ENCODE results near the gene LRIG2. TPM values are rescaled to one million over a fixed set of nuclear protein-coding genes. Genes with fewer than 3 reads are reported as not detected.

The LRIG2 gene
- total and polyA plus RNA-seq, 9 of the 15 experiments (the other 6 are each of a cell fraction or from before 2014, with no cell fraction given), result 1.8 to 28.1 (median 11.5) TPM

DNA sequence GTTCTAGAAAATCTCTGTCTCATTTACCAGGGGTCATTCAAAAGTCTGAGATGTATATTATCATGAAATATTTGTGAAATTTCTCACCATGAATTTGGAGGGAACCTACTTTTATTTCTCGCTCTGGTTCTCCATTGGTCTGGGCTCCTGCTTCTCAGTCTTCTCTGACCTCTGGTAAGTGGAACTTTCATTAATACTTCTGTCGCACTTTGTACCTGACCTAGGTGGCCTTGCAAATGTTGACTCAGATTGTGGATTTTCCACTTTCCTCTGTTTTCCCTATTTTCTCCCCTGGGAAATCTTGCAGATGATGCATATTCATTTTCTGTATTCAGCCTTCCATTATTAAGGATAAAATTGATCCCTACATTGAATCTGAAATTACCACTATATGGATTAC, 53.2 kb downstream of the LRIG2 start (continued):
- TF ChIP-seq, protein P1, sequence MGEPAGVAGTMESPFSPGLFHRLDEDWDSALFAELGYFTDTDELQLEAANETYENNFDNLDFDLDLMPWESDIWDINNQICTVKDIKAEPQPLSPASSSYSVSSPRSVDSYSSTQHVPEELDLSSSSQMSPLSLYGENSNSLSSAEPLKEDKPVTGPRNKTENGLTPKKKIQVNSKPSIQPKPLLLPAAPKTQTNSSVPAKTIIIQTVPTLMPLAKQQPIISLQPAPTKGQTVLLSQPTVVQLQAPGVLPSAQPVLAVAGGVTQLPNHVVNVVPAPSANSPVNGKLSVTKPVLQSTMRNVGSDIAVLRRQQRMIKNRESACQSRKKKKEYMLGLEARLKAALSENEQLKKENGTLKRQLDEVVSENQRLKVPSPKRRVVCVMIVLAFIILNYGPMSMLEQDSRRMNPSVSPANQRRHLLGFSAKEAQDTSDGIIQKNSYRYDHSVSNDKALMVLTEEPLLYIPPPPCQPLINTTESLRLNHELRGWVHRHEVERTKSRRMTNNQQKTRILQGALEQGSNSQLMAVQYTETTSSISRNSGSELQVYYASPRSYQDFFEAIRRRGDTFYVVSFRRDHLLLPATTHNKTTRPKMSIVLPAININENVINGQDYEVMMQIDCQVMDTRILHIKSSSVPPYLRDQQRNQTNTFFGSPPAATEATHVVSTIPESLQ (CRISPR knock-in tag; IDR thresholded peaks at IDR 0.05), result no peak
- TF ChIP-seq SPI1 (IDR thresholded peaks at IDR 0.05; ENCODE audit: borderline replicate concordance, low read depth, low read length) (no peak), FOSL1 (tag; conservative IDR thresholded peaks at IDR 0.05) (no peak), CBFA2T2 (conservative IDR thresholded peaks at IDR 0.05) (no peak), SUPT5H (IDR thresholded peaks at IDR 0.05) (no peak), NCOA4 (IDR thresholded peaks at IDR 0.05; ENCODE audit: partially characterized antibody) (no peak), SRSF1 (IDR thresholded peaks at IDR 0.05; ENCODE audit: low read depth, low read length) (no peak)
- TF ChIP-seq, protein P2, sequence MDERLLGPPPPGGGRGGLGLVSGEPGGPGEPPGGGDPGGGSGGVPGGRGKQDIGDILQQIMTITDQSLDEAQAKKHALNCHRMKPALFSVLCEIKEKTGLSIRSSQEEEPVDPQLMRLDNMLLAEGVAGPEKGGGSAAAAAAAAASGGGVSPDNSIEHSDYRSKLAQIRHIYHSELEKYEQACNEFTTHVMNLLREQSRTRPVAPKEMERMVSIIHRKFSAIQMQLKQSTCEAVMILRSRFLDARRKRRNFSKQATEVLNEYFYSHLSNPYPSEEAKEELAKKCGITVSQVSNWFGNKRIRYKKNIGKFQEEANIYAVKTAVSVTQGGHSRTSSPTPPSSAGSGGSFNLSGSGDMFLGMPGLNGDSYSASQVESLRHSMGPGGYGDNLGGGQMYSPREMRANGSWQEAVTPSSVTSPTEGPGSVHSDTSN (CRISPR knock-in tag; IDR thresholded peaks at IDR 0.05; ENCODE audit: low read depth), result no peak
- TF ChIP-seq, protein P2 (tag; conservative IDR thresholded peaks at IDR 0.05; ENCODE audit: low read depth), result no peak
- TF ChIP-seq, protein P3, sequence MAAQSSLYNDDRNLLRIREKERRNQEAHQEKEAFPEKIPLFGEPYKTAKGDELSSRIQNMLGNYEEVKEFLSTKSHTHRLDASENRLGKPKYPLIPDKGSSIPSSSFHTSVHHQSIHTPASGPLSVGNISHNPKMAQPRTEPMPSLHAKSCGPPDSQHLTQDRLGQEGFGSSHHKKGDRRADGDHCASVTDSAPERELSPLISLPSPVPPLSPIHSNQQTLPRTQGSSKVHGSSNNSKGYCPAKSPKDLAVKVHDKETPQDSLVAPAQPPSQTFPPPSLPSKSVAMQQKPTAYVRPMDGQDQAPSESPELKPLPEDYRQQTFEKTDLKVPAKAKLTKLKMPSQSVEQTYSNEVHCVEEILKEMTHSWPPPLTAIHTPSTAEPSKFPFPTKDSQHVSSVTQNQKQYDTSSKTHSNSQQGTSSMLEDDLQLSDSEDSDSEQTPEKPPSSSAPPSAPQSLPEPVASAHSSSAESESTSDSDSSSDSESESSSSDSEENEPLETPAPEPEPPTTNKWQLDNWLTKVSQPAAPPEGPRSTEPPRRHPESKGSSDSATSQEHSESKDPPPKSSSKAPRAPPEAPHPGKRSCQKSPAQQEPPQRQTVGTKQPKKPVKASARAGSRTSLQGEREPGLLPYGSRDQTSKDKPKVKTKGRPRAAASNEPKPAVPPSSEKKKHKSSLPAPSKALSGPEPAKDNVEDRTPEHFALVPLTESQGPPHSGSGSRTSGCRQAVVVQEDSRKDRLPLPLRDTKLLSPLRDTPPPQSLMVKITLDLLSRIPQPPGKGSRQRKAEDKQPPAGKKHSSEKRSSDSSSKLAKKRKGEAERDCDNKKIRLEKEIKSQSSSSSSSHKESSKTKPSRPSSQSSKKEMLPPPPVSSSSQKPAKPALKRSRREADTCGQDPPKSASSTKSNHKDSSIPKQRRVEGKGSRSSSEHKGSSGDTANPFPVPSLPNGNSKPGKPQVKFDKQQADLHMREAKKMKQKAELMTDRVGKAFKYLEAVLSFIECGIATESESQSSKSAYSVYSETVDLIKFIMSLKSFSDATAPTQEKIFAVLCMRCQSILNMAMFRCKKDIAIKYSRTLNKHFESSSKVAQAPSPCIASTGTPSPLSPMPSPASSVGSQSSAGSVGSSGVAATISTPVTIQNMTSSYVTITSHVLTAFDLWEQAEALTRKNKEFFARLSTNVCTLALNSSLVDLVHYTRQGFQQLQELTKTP (IDR thresholded peaks at IDR 0.05; ENCODE audit: low read depth in 1 of 2, partially characterized antibody in 2 of 2), result no peak
- TF ChIP-seq, protein P4, sequence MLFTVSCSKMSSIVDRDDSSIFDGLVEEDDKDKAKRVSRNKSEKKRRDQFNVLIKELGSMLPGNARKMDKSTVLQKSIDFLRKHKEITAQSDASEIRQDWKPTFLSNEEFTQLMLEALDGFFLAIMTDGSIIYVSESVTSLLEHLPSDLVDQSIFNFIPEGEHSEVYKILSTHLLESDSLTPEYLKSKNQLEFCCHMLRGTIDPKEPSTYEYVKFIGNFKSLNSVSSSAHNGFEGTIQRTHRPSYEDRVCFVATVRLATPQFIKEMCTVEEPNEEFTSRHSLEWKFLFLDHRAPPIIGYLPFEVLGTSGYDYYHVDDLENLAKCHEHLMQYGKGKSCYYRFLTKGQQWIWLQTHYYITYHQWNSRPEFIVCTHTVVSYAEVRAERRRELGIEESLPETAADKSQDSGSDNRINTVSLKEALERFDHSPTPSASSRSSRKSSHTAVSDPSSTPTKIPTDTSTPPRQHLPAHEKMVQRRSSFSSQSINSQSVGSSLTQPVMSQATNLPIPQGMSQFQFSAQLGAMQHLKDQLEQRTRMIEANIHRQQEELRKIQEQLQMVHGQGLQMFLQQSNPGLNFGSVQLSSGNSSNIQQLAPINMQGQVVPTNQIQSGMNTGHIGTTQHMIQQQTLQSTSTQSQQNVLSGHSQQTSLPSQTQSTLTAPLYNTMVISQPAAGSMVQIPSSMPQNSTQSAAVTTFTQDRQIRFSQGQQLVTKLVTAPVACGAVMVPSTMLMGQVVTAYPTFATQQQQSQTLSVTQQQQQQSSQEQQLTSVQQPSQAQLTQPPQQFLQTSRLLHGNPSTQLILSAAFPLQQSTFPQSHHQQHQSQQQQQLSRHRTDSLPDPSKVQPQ (CRISPR knock-in tag; IDR thresholded peaks at IDR 0.05; ENCODE audit: borderline replicate concordance), result no peak
- TF ChIP-seq, protein P5, sequence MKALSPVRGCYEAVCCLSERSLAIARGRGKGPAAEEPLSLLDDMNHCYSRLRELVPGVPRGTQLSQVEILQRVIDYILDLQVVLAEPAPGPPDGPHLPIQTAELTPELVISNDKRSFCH (CRISPR knock-in tag; IDR thresholded peaks at IDR 0.05), result no peak
- TF ChIP-seq, protein P5 (tag; IDR thresholded peaks at IDR 0.05), result no peak
